Smooth muscle cell (in vitro differentiated cells): Measurements from ENCODE around the gene PANX2. TPM values are rescaled to one million over a fixed set of nuclear protein-coding genes. Genes with fewer than 3 reads are reported as not detected.

Experiments
- DNase-seq: peaks from one replicate; lab custom pipeline; 2025; ENCODE audit not compliant: unreplicated experiment; lab: John Stamatoyannopoulos, UW
- H2AFZ ChIP-seq: fragments of 200-600 bp; sonication (generic); 2 replicates; pipeline ENCODE4 v1.6.0; 2016; ENCODE audit warnings: antibody characterized with exemption, low read depth, mild to moderate bottlenecking
- H3F3A ChIP-seq: fragments of 200-600 bp; sonication (generic); 2 replicates; pipeline ENCODE4 v1.6.0; 2017; ENCODE audit warnings: antibody characterized with exemption, low read depth
- H3K27ac ChIP-seq: fragments of 200-600 bp; sonication (generic); 2 replicates; pipeline ENCODE4 v1.5.1; 2016; ENCODE audit warnings: low read depth, mild to moderate bottlenecking
- H3K27me3 ChIP-seq: fragments of 200-600 bp; sonication (generic); 2 replicates; pipeline ENCODE4 v1.6.1; 2016; ENCODE audit warnings: low read depth, mild to moderate bottlenecking
- H3K36me3 ChIP-seq: fragments of 200-600 bp; sonication (generic); 2 replicates; pipeline ENCODE4 v1.5.1; 2016; ENCODE audit warnings: low read depth
- H3K4me1 ChIP-seq: fragments of 200-600 bp; sonication (generic); 2 replicates; pipeline ENCODE4 v1.5.1; 2016; ENCODE audit warnings: low read depth
- H3K4me2 ChIP-seq: fragments of 200-600 bp; sonication (generic); 2 replicates; pipeline ENCODE4 v1.6.0; 2016; ENCODE audit warnings: mild to moderate bottlenecking
- H3K4me3 ChIP-seq: fragments of 200-600 bp; sonication (generic); 2 replicates; pipeline ENCODE4 v1.5.1; 2016; ENCODE audit warnings: mild to moderate bottlenecking
- H3K79me2 ChIP-seq: fragments of 200-600 bp; sonication (generic); 2 replicates; pipeline ENCODE4 v1.6.0; 2016; ENCODE audit warnings: low read depth, mild to moderate bottlenecking
- H3K9ac ChIP-seq: fragments of 200-600 bp; sonication (generic); 2 replicates; pipeline ENCODE4 v1.6.0; 2016; ENCODE audit warnings: low read depth
- H3K9me3 ChIP-seq: fragments of 200-600 bp; sonication (generic); replicated peaks from 2 replicates; pipeline ENCODE4 v1.5.1; 2016; ENCODE audit warnings: low read depth
- H4K20me1 ChIP-seq: fragments of 200-600 bp; sonication (generic); 2 replicates; pipeline ENCODE4 v1.6.0; 2016; ENCODE audit warnings: low read depth
- CTCF ChIP-seq: fragments of 200-600 bp; sonication (generic); IDR thresholded peaks from 2 replicates; pipeline ENCODE4 v1.5.1; 2017; ENCODE audit warnings: borderline replicate concordance, mild to moderate bottlenecking, antibody characterized with exemption; ENCODE audit not compliant: insufficient read depth, poor library complexity, severe bottlenecking
- WGBS: methylation state at CpG from one replicate; pipeline ENCODE4 v1.1.7; 2016; ENCODE audit warnings: low lambda C conversion rate; 5-methylcytosine and 5-hydroxymethylcytosine counted together
- polyA plus RNA-seq: library from polyadenylated mRNA; unstranded; fragments of >200 nt; fragmentation: Nextera tagmentation; extraction: Ambion mirVana; gene quantifications from 2 replicates; pipeline ENCODE4 v1.2.1, GENCODE V29; 2016
- total RNA-seq: library from RNA; depleted of rRNA; stranded (reverse); fragments of >200 nt; gene quantifications from 2 replicates; pipeline ENCODE4 v1.2.3, GENCODE V29; 2014

The PANX2 gene
- total and polyA plus RNA-seq, 2 experiments from 2014 or later, result 2.9 to 5.1 TPM

GRCh38 chr22:50216055-50216683, 45.6 kb downstream of the PANX2 start:
- no peaks in the 10 kb centered on the region for H3F3A ChIP-seq
- no peaks in the 10 kb centered on the region for H3K36me3 ChIP-seq
- H3K4me2 ChIP-seq, result no peak overlapping the region
- H3K4me3 ChIP-seq, result no peak overlapping the region
- DNase-seq, result no peak
- no peaks in the 10 kb centered on the region for H3K27me3 ChIP-seq
- H4K20me1 ChIP-seq, result peaks cover 78% of the 10 kb centered on the region
- H2AFZ ChIP-seq, result no peak overlapping the region
- H3K79me2 ChIP-seq, result peaks cover 32% of the 10 kb centered on the region
- no peaks in the 10 kb centered on the region for H3K4me1 ChIP-seq
- no peak overlapping the region for H3K27ac ChIP-seq
- 94% methylated on average over 15 of the region's 15 CpGs for WGBS
- no peak for TF ChIP-seq CTCF
- no peaks in the 10 kb centered on the region for H3K9me3 ChIP-seq
- H3K9ac ChIP-seq, result no peak overlapping the region

- WGBS, result 98% methylated on average over 57 of the region's 57 CpGs
- no peak for DNase-seq
- H3K4me2 ChIP-seq, result no peak overlapping the region
- H3K79me2 ChIP-seq, result peaks cover 26% of the 10 kb centered on the region
- TF ChIP-seq CTCF, result no peak
- no peak overlapping the region for H3K9ac ChIP-seq
- H3K4me1 ChIP-seq, result no peaks in the 10 kb centered on the region
- no peaks in the 10 kb centered on the region for H3K27me3 ChIP-seq
- H3F3A ChIP-seq, result no peaks in the 10 kb centered on the region
- no peaks in the 10 kb centered on the region for H3K9me3 ChIP-seq
- no peak overlapping the region for H3K4me3 ChIP-seq
- no peak overlapping the region for H2AFZ ChIP-seq
- no peak overlapping the region for H3K27ac ChIP-seq
- H3K36me3 ChIP-seq, result no peaks in the 10 kb centered on the region
- peaks cover 70% of the 10 kb centered on the region for H4K20me1 ChIP-seq
Measured at GRCh38 chr22:50216684-50217520, 46.4 kb downstream of the PANX2 start.

- Histone ChIP-seq H3K9ac (no peak overlapping the region), H3K79me2 (peaks cover 18% of the 10 kb centered on the region), H3K36me3 (no peaks in the 10 kb centered on the region), H3F3A (no peaks in the 10 kb centered on the region), H3K4me2 (no peak overlapping the region), H3K27ac (no peak overlapping the region), H3K4me3 (no peak overlapping the region), H3K4me1 (no peaks in the 10 kb centered on the region), H2AFZ (no peak overlapping the region), H3K9me3 (no peaks in the 10 kb centered on the region), H3K27me3 (no peaks in the 10 kb centered on the region), H4K20me1 (peaks cover 63% of the 10 kb centered on the region)
- 94% methylated on average over 21 of the region's 21 CpGs for WGBS
- no peak for TF ChIP-seq CTCF
- DNase-seq, result no peak
Measured at GRCh38 chr22:50217543-50218152, 47.1 kb downstream of the PANX2 start.
